ENCODE results near the gene CHD2.

Gene CHD2

GRCh38 chr15:92932946-92933649, 33.0 kb downstream of the CHD2 start:
- DNase-seq, result no peak

- no peak for DNase-seq
These were observed 33.7 kb downstream of the CHD2 start for GRCh38 chr15:92933831-92934230.

GRCh38 chr15:92934716-92935115, 34.6 kb downstream of the CHD2 start:
- DNase-seq, result no peak

GRCh38 chr15:92936138-92936537, 36.0 kb downstream of the CHD2 start:
- DNase-seq, result no peak

- DNase-seq, result no peak
These were observed 36.6 kb downstream of the CHD2 start for GRCh38 chr15:92936693-92937092.

- no peak for DNase-seq
These were observed 37.8 kb downstream of the CHD2 start for GRCh38 chr15:92937901-92938300.

- DNase-seq, result no peak
These were observed 38.3 kb downstream of the CHD2 start for GRCh38 chr15:92938387-92938786.

- no peak for DNase-seq
These were observed 41.5 kb downstream of the CHD2 start for GRCh38 chr15:92941668-92942067.

GRCh38 chr15:92942706-92943105, 42.6 kb downstream of the CHD2 start:
- no peak for DNase-seq

- no peak for DNase-seq
These were observed 43.5 kb downstream of the CHD2 start for GRCh38 chr15:92943581-92943980.

GRCh38 chr15:92944946-92945521, 44.9 kb downstream of the CHD2 start:
- no peak for DNase-seq

- DNase-seq, result no peak
These were observed 47.1 kb downstream of the CHD2 start for GRCh38 chr15:92947071-92947730.

GRCh38 chr15:92949604-92950249, 49.6 kb downstream of the CHD2 start:
- no peak for DNase-seq

- DNase-seq, result no peak
These were observed 51.8 kb downstream of the CHD2 start for GRCh38 chr15:92951800-92952457.

- no peak for DNase-seq
These were observed 52.3 kb downstream of the CHD2 start for GRCh38 chr15:92952458-92952850.

GRCh38 chr15:92953566-92953965, 53.4 kb downstream of the CHD2 start:
- DNase-seq, result no peak

- no peak for DNase-seq
These were observed 53.9 kb downstream of the CHD2 start for GRCh38 chr15:92954002-92954401.

GRCh38 chr15:92954578-92954977, 54.5 kb downstream of the CHD2 start:
- DNase-seq, result no peak

GRCh38 chr15:92955706-92956105, 55.6 kb downstream of the CHD2 start:
- no peak for DNase-seq

- no peak for DNase-seq
These were observed 58.0 kb downstream of the CHD2 start for GRCh38 chr15:92958105-92958504.

- no peak for DNase-seq
These were observed 59.1 kb downstream of the CHD2 start for GRCh38 chr15:92959219-92959618.

- DNase-seq, result no peak
These were observed 61.0 kb downstream of the CHD2 start for GRCh38 chr15:92960996-92961681.

- no peak for DNase-seq
These were observed 62.8 kb downstream of the CHD2 start for GRCh38 chr15:92962914-92963313.
